OCI-LY3 (cell line): ENCODE results near the gene PSMA2.

Source experiments
- H2AFZ ChIP-seq: fragments of 200-600, 300-600 bp; shearing (Covaris generic); 2 replicates; pipeline ENCODE4 v1.6.0; 2014; ENCODE audit warnings: antibody characterized with exemption, low read depth, low read length
- H3K27ac ChIP-seq: fragments of 200-600, 300-600 bp; sonication (generic); 2 replicates; pipeline ENCODE4 v1.5.1; 2014; ENCODE audit warnings: mild to moderate bottlenecking, low read length, moderate library complexity, mixed read lengths
- H3K27me3 ChIP-seq: fragments of 200-600, 300-600 bp; sonication (generic); 2 replicates; pipeline ENCODE4 v1.6.1; 2014; ENCODE audit warnings: low read depth, low read length, mixed read lengths
- H3K36me3 ChIP-seq: fragments of 200-600, 300-600 bp; sonication (generic); replicated peaks from 2 replicates; pipeline ENCODE3; 2014; ENCODE audit warnings: low read depth, low read length, mixed read lengths
- H3K4me1 ChIP-seq: fragments of 300-600, 200-600 bp; sonication (generic); 2 replicates; pipeline ENCODE4 v1.6.1; 2014; ENCODE audit warnings: low read length, mixed read lengths
- H3K4me2 ChIP-seq: fragments of 200-600, 300-600 bp; sonication (generic); 2 replicates; pipeline ENCODE4 v1.6.1; 2014; ENCODE audit warnings: low read length, mixed read lengths
- H3K4me3 ChIP-seq: fragments of 300-600, 200-600 bp; sonication (generic); 2 replicates; pipeline ENCODE4 v1.5.1; 2014; ENCODE audit warnings: antibody characterized with exemption, mild to moderate bottlenecking, low read length, moderate library complexity
- H3K79me2 ChIP-seq: fragments of 300-600, 200-600 bp; shearing (Covaris generic); 2 replicates; pipeline ENCODE4 v1.6.1; 2014; ENCODE audit warnings: mild to moderate bottlenecking, low read length, mixed read lengths
- H3K9ac ChIP-seq: fragments of 300-600, 200-600 bp; shearing (Covaris generic); 2 replicates; pipeline ENCODE4 v1.6.0; 2014; ENCODE audit warnings: mild to moderate bottlenecking, low read length, moderate library complexity
- H3K9me3 ChIP-seq: fragments of 200-600, 300-600 bp; shearing (Covaris generic); 2 replicates; pipeline ENCODE4 v1.6.1; 2014; ENCODE audit warnings: low read length, mixed read lengths; ENCODE audit not compliant: insufficient read depth
- H4K20me1 ChIP-seq: fragments of 200-600, 300-600 bp; sonication (generic); 2 replicates; pipeline ENCODE4 v1.6.1; 2016; ENCODE audit warnings: low read length, mixed read lengths; ENCODE audit not compliant: insufficient read depth
- CTCF ChIP-seq: fragments of 200-600, 300-600 bp; sonication (generic); IDR thresholded peaks from 2 replicates; pipeline ENCODE4 v1.5.1; 2014; ENCODE audit warnings: antibody characterized with exemption, low read length, low read depth
- EZH2phosphoT487 ChIP-seq: fragments of 200-600 bp; shearing (Covaris generic); IDR thresholded peaks from 2 replicates; pipeline ENCODE4 v1.6.1; 2018; ENCODE audit warnings: antibody characterized with exemption, mixed run types, low read depth

PSMA2 gene

GRCh38 chr7:42869131-42870020 lies 62.6 kb downstream of the PSMA2 start:
- Histone ChIP-seq H4K20me1 (no peaks in the 10 kb centered on the region), H3K9me3 (no peaks in the 10 kb centered on the region), H3K4me1 (peaks cover 8% of the 10 kb centered on the region; the same call in 1 of the 2 replicates), H2AFZ (no peak overlapping the region), H3K4me3 (no peak overlapping the region), H3K27ac (no peak overlapping the region), H3K4me2 (0 out of 2 replicates have a peak overlapping the region, but pooled peaks have one; percentile 0), H3K27me3 (no peaks in the 10 kb centered on the region), H3K79me2 (no peaks in the 10 kb centered on the region), H3K36me3 (no peaks in the 10 kb centered on the region), H3K9ac (no peak overlapping the region)
- TF ChIP-seq EZH2phosphoT487 = no peak
- TF ChIP-seq CTCF = no peak

DNA sequence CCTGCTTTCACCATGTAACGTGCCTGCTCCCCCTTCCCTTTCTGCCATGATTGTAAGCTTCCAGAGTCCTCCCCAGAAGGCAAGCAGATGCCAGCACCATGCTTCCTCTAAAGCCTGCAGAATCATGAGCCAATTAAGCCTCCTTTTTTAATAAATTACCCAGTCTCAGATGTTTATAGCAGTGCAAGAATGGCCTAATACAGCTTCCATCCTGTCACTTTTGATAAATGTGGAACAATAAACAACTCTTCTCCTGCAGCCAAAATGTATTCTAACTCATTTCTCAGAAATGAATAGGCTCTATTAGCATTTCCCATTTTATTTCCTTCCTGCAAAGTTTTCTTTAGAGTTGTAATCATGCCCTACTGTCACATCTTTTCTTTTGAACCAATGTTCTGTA lies 63.5 kb downstream of the PSMA2 start:
- no peak overlapping the region for H3K9ac ChIP-seq
- H3K4me1 ChIP-seq = peaks cover 8% of the 10 kb centered on the region; the same call in 1 of the 2 replicates
- no peaks in the 10 kb centered on the region for H3K27me3 ChIP-seq
- H3K4me3 ChIP-seq = no peak overlapping the region
- no peak for TF ChIP-seq EZH2phosphoT487
- no peak for TF ChIP-seq CTCF
- no peak overlapping the region for H3K27ac ChIP-seq
- no peak overlapping the region for H2AFZ ChIP-seq
- H3K79me2 ChIP-seq = no peaks in the 10 kb centered on the region
- no peaks in the 10 kb centered on the region for H3K9me3 ChIP-seq
- no peak overlapping the region for H3K4me2 ChIP-seq
- H3K36me3 ChIP-seq = no peaks in the 10 kb centered on the region
- H4K20me1 ChIP-seq = no peaks in the 10 kb centered on the region
